22Rv1 (cell line): ENCODE data around the gene NKX1-1.

Source experiments
- ZFX ChIP-seq: fragments of 450-650 bp; IDR thresholded peaks from 2 replicates; pipeline ENCODE4 v1.6.1; 2017; ENCODE audit warnings: antibody characterized with exemption, borderline replicate concordance
- TF ChIP-seq, protein P1 (sequence below): fragments of 450-650 bp; IDR thresholded peaks from 2 replicates; pipeline ENCODE4 v1.5.1; 2017; ENCODE audit warnings: mild to moderate bottlenecking

DNA sequence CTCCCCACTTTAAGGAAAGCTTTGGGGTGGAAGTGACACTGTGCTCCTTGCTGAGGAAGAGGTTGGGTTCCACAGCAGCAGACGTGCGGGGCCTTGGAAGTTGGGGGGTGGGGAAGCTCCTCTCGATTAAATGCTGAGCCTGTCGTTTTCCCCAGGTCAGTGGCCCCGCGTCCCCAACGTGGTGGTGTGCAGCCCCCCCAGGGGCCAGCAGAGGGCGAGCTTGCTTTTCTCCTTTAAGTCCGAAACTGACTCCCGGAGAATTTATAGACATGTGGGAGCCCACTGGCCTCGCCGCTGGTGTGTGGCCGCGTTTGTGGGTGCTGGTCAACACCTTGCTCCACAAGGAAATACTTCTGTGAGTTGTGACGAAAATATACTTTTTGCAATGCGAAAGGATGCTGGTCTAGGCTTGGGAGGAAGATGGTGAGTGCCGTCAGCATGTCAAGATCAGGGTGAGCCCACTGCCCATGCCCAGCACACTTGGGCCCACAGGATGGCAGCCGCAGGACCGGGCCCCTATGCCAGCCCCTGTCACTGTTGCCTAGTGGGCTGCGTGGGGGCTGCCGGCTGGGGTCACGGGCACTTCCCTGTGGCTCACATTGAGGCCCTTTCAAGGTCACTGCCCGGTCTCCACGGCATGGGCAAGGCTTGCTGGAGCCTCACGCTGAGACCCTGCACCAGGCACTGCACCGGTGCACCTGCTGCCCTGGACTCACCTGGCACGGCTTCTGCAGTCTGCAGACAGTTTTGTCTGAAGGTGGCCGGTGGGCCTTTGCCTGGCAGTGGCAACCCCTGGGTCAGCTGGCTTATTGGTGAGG is 49.9 kb downstream of the NKX1-1 start:
- TF ChIP-seq, protein P1, sequence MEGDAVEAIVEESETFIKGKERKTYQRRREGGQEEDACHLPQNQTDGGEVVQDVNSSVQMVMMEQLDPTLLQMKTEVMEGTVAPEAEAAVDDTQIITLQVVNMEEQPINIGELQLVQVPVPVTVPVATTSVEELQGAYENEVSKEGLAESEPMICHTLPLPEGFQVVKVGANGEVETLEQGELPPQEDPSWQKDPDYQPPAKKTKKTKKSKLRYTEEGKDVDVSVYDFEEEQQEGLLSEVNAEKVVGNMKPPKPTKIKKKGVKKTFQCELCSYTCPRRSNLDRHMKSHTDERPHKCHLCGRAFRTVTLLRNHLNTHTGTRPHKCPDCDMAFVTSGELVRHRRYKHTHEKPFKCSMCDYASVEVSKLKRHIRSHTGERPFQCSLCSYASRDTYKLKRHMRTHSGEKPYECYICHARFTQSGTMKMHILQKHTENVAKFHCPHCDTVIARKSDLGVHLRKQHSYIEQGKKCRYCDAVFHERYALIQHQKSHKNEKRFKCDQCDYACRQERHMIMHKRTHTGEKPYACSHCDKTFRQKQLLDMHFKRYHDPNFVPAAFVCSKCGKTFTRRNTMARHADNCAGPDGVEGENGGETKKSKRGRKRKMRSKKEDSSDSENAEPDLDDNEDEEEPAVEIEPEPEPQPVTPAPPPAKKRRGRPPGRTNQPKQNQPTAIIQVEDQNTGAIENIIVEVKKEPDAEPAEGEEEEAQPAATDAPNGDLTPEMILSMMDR = peak; percentile 87
- no peak for TF ChIP-seq ZFX
